NOMO-1 treated with DMSO at 0.1 percent for 48 hours (cell line): Measurements from ENCODE around the gene PANK4.

Experiments used
- DNase-seq: peaks from one replicate; lab custom pipeline; 2025; ENCODE audit not compliant: unreplicated experiment; lab: John Stamatoyannopoulos, UW

Gene PANK4

DNA sequence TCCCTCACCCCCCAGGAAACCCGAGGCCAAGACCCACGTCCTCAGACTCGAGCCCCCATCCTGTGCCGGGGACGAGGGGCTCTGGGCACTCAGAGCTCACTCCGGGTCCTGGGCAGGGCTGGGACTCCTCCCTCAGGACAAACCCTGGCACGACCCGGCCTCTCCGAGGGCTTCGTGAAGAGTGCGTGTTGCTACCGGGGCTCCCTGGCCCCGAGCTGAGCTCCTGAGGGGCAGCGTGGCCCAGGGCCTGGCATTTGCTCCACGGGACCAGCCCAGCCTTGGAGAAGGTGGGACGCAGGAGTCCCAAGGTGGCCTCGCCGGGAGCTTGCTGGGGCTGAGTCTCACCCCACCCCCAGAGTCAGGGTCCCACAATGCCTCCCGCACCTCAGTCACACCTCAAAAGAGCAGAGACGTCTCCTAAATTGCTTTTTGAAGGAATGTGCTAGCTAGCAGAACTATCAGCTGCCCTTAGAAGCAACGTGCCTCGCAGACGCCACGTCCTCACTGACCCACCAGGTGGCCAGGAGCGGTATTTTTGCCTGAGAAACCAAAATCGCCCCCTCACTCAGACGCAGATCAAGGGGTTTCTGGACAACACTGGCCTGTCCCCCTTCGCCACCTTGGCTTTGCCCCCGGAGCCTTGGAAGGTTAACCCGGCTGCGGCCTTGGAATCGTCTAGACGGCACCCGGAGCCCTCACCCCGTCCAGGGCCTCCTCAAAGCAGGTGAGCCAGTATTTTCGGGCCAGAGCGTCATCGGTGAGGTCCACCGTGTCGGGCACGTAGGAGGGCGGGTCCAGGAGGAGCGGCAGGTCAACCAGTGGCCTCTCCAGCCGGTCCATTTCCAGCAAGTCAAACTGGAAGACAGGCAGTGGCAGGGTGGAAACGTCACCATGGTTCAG lies 11.3 kb downstream of the PANK4 start:
- DNase-seq = no peak

DNA sequence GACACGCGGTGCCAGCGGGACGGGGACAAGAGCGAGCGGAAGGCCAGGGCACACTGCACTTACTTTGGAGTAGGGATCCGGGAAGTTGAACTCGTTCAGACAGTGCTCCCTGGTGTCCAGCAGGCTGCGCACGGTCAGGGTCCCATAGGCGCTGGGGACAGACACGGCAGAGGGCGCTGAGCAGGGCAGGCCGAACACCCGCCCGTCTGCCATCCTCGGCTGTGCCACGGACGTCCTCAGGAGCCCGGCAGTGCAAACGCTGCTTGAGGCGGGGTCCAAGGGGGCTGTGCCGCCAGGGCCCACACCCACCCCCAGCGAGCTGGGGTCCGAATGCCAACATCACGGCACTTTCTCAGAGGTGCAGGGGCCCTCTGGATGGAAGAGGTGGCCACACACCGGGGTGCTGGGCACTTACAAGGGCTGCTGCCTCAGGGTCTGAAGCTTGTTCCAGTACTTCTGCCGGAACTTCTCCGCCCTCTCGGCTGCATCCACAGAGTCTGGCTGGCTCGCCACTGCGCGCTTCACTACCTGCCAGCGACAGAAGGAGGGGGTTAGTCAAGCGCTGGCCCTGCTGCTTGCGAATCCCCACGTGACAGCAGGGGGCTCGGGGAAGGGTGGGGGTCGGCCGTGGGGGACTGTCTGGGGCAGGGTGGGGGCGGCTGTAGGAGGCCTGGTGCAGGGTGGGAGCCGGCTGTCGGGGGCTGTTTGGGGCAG lies 12.3 kb downstream of the PANK4 start:
- no peak for DNase-seq

DNA sequence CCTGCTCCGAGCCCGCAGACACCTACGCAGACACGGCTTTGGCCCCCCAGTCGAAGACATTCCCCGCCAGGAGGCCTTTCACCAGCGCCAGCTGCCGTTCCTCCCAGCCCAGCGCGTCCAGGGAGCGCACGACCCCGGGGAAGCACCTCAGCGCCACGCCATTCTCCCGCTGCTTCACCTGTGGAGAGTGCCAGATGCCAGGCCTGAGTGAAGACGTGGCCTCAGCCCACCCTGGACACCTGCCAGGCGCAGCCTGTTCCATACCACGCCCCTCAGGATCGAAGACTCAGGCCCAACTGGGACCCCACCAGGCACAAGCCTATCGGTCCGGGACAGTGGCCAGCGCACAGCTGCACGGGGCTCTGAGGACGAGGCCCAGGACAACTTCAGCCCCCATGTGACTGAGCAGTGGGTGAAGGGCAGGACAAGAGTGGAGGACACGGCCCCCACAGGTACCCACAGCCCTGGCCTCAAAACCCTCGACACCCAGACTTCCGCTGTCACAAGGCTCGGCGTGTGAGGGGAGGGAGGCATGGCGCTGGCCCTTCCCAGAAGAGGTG lies 13.5 kb downstream of the PANK4 start:
- no peak for DNase-seq

DNA sequence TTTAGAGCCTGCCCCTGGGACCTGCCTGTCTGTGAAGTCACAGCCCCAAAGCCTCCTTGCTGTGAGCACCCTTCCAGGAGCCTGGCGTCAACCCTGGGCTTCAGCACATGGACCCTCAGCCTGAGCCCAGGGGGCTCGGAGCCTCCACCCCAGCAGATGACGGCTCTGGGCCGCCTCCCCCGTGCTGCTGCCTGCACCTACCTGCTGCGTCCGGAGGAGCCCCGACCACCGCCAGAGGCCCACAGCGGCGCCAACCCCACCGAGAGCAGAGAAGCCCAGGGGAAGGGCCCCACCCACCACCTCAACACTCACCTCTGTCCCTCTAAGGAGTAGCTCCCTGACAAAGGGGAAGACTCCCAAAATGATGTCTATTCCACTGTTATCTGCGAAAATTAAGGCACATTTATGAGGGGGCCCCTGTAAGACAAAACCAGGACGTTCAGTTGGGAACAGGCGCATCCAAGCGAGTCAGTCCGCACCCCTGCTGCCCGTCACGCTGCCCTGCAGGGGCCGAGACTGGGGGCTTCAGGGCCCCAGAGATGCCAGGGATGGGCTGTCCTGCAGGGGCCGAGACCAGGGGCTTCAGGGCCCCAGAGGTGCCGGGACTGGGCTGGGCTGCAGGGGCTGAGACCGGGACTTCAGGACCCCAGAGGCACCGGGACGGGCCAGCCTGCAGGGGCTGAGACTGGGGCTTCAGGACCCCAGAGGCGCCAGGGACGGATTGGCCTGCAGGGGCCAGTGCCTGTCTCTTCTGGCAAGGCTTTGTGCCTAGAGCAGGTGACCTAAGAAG lies 15.8 kb downstream of the PANK4 start:
- DNase-seq = no peak

DNA sequence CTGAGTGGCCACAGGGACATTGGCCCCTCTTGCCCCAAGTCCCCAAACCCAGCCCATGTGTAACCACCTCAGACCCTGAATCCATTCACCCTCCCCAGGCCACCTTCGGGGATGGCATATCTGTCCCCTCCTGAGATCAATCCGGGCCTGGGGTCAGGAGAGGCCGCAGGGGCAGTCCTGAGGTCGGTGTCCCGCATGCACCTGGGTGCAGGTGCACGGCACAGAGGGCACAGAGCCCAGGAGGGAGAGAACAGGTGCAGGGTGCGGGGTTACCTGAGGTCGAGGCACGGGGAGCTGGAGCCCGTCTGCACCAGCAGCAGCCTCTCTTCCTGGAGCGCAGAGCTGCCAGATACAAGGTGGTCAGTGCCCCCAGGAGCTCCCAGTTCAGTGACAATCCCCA lies 16.8 kb downstream of the PANK4 start:
- DNase-seq = no peak

DNA sequence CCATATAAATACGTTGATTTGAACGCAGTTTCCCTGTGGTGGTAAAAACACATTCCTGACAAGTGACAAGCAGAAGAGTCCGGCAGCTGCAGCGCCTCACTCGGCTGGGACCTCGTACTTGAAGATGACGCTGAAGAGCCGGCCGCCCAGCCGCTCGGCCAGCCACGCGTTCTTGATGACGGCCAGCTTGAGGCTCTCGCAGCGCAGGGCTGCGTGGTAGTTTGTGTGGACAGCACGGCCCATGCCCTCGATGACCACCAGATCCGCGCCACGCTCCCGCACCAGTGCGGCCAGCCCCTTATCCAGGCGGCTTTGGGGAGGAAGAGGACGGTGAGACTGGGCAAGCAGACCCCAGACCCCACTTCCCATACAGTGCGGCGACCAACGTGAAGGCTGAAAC lies 17.6 kb downstream of the PANK4 start:
- no peak for DNase-seq

DNA sequence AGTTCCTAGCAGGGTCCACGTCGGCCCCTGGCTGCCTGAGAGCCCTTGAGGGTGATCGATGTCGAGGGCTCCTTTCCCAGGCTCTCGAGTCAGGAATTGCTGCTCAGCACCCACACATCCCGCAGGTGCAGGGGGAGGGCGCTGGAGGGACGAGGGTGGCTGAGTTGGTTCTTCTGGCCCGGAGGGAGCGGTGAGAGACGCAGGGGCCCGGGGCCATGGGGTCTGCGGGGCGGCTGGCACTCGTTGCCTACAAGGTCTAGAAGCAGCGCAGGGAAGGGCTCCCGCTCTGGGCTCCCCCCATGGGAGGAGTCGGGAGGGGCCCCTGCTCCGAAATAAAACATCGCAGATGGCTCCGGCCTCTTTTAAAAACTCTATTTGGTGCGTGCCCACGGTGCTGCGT lies 18.2 kb downstream of the PANK4 start:
- no peak for DNase-seq

DNA sequence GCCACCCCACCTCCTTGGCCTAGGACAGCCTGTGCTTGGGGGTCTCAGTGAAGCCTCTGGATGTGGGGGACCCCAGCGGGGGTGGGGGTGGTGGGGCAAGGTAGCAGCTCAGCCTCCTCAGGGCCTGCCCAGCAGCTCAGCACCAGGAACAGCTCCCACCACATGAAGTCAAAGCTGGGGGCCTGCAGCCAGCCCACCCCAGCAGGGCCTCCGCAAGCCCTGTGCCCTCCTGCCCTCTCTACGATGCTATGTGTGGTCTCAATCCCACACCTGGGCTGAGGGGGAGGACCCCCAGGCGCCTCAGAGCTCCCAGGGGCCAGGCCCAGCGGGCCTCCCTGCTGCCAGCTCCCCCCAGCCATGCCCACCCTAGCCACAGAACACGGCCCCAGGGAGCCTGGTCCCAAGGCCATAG lies 18.6 kb downstream of the PANK4 start:
- no peak for DNase-seq

DNA sequence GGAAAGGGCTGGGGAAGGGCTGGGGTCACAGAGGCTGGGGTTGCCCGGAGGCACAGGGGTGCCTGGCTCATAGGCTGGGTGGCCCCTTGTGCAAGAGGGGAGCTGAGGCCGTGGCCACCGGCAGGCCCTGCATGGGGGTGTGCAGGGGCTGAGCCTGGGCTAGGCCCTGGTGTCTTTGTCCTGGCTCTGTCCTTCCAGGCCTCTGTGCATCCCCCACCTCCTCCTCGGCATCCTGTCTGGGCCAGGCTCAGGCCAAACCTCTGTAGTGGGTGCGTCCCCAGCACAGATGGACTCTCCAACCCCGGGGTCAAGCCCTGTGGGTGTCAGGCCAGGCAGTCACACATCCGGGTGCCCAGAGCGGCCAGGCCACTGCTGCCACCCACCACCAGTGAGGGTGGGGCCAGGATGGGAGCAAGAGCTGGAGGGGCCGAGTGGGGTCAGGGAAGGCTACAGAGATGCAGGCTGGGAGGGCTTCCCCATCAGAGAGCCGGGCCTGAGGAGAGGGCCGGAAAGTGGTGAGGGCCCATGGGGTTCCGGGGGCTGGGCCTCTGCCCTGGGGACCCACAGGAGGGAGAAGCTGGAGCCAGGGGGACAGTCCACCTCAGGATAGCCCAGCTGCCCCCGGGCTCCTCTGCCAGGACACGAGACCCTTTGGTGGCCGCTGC lies 19.4 kb downstream of the PANK4 start:
- DNase-seq = no peak

DNA sequence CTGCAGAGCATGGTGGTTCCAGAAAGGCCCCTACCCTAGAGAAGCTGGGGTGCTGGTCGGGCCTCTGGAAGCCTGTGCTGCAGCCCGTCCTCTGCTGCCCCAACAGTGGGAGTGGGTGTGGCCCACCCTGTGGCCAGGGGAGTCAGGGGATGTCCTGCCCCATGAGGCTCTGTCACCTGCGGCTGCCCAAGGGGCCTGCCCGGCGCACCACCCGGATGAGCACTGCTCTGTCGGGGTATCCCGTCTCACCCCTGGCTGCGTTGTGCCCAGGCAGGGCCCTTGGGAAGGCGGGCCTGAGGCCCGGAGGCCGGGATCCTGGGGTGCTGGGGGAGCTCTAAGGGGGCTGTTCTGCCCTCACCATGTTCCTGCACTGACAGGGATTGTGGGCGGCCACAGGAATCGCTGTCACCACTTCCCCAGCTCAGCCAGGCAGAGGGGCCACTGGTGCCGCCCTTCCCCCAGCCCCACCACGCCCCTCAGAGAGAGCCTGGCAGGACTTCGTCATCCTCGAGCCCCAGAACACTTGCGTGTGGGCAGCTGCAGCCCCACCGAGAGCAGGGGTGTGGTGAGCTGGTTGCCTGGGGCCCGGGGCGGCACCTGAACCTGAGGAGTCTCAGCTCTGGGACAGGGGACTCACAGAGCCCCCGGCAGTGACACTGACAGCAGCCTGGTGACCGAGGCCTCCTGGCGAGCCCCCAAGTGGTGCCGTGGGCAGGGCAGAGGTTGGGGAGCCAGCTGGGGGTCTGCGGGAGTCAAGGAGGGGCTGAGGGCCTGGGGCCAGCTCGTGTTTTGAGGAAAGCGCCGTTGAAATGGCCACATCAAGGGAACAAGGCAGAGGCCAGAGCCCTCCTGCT lies 20.2 kb downstream of the PANK4 start:
- DNase-seq = no peak

DNA sequence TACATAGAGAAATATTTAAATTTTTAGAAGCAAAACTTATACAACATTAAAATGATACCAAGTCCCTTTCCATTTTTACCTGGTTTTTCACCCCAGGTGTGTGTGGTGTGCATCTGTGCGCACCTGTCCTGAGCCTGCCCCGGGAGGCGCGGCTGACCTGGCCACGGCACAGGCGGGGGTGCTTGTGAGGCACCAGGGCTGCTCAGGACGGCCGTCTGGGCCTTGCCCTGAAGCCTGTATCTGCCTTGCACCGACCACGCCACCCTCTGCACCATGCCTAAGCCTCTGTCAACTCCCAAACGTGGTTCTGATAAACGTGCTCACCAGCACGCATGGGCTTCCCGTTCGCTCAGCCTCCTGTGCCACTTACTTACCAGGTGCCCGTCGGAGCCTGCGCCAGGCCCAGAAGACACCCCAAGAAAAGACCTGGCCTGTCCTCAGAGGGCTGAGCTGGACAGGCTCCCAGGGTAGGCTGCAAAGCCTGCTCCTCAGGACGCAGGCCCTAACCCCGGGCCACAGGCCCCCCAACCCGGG lies 20.9 kb downstream of the PANK4 start:
- no peak for DNase-seq

DNA sequence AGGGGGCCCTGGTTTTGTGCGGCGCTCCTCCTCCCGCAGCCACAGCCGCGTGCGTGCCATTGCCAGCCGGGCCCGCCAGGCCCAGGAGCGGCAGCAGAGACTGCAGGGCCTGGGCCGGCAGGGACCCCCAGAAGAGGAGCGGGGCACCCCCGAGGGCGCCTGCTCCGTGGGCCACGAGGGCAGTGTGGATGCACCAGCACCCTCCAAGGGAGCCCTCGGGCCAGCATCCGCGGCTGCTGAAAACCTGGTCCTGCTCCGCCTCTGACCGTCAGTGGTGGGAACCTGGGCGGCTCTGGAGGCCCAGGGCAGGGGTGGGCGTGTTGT lies 21.5 kb downstream of the PANK4 start:
- no peak for DNase-seq

DNA sequence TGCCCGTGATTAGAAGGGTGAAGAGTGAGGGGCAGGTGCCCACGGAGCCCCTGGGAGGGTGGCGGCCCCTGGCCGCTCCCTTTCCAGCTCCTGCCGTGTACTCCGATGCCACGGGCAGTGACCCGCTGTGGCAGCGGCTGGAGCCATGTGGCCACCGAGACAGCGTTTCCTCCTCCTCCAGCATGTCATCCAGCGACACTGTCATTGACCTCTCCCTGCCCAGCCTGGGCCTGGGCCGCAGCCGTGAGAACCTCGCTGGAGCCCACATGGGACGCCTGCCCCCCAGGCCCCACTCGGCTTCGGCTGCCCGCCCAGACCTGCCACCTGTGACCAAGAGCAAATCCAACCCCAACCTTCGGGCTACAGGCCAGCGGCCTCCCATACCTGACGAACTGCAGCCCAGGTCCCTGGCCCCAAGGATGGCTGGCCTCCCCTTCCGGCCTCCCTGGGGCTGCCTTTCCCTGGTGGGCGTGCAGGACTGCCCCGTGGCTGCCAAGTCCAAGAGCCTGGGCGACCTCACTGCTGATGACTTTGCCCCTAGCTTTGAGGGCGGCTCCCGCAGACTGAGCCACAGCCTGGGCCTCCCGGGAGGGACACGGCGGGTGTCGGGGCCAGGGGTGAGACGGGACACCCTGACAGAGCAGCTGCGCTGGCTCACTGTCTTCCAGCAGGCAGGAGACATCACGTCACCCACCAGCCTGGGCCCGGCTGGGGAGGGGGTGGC lies 22.0 kb downstream of the PANK4 start:
- DNase-seq = no peak

DNA sequence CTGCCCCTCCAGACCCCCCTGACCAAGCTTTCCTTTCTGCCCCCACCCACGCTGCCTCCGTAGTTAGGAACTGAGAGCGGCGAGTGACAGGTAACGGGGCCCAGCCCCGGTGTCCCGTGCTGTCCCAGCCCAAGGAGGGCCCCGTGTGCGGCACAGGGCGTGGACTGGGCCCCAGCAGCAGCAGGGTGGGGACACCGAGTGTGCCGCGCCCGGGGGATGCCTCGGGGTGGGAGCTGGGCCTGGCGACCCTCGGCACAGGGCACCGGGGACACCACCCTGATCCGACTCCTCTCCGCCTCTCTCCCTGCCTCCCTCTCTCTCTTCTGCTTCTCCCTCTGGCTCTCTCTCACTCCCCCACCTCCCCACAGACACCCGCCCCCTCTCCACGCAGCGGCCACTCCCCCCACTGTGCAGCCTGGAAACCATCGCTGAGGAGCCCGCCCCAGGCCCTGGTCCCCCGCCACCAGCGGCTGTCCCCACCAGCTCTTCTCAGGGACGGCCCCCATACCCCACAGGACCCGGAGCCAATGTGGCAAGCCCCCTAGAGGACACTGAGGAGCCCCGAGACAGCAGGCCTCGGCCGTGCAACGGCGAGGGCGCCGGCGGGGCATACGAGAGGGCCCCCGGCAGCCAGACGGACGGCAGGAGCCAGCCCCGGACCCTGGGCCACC lies 22.7 kb downstream of the PANK4 start:
- no peak for DNase-seq

DNA sequence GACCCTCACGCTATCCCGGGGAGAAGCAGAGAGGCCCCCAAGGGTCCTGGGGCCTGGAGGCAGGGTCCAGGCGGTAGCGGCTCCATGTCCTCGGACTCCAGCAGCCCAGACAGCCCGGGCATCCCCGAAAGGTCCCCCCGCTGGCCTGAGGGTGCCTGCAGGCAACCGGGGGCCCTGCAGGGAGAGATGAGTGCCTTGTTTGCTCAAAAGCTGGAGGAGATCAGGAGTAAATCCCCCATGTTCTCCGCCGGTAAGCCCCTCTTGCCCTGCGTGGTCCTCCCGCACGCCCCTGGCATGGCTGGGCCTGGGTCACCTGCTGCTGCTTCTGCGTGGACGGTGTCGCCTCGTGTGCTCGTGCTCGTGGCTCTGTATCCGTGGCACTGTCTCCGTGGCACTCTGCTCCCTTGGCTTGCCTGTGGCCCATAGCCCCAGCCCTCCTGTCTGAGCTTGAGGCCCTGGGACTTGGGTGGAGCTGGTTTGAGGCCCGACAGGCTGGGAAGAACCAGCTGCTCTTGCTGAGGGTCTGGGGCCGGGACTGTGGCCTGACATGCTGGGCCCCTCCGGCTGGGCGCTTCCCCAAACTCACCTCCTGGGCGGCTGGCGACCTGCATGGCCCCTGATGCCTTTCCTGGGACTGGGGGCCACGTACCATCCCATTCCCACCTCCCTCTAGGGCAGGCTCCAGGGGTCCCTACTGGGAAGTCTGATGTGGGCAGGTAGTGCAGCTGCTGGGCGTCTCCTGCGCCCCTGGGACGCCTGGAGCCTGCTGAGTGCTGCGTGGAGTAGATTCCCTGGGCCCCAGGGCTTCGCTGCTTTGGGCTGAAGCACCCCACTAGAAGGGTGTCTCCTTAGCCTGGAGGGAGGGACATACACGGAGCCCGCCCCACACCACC lies 23.5 kb downstream of the PANK4 start:
- no peak for DNase-seq

DNA sequence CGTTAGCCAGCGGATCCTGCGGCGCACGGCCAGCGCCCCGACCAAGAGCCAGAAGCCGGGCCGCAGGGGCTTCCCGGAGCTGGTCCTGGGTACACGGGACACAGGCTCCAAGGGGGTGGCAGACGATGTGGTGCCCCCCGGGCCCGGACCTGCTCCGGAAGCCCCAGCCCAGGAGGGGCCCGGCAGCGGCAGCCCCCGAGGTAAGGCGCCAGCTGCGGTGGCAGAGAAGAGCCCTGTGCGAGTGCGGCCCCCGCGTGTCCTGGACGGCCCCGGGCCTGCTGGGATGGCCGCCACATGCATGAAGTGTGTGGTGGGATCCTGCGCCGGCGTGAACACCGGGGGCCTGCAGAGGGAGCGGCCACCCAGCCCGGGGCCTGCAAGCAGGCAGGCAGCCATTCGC lies 24.2 kb downstream of the PANK4 start:
- DNase-seq = no peak

DNA sequence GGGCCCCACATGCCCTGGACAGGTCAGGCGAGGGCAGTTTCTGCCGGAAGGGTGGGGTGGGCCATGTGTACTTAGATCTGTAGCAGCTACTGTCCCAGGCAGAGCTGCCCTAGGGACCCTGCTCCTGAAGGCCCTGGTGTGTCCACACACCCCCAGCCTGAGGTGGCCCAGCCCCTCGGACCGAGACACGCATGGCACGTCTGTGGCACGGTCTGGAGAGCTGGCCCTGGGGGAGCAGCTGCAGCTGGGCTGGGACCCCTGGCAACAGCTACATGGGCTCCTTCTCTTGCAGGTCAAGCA lies 24.6 kb downstream of the PANK4 start:
- DNase-seq = no peak
